AG09319 (cell line): ENCODE results near the gene NTF3.

ENCODE experiments used
- DNase-seq: peaks from one replicate; pipeline ENCODE4 v3.0.0-alpha.2; 2010; ENCODE audit warnings: low read depth; ENCODE audit errors: extremely low read depth
- TF ChIP-seq, protein P1 (sequence below): IDR thresholded peaks from 2 replicates; pipeline ENCODE4 v1.5.1; 2011; ENCODE audit warnings: low read depth, mild to moderate bottlenecking, inconsistent platforms, low read length, moderate library complexity

NTF3 gene

DNA sequence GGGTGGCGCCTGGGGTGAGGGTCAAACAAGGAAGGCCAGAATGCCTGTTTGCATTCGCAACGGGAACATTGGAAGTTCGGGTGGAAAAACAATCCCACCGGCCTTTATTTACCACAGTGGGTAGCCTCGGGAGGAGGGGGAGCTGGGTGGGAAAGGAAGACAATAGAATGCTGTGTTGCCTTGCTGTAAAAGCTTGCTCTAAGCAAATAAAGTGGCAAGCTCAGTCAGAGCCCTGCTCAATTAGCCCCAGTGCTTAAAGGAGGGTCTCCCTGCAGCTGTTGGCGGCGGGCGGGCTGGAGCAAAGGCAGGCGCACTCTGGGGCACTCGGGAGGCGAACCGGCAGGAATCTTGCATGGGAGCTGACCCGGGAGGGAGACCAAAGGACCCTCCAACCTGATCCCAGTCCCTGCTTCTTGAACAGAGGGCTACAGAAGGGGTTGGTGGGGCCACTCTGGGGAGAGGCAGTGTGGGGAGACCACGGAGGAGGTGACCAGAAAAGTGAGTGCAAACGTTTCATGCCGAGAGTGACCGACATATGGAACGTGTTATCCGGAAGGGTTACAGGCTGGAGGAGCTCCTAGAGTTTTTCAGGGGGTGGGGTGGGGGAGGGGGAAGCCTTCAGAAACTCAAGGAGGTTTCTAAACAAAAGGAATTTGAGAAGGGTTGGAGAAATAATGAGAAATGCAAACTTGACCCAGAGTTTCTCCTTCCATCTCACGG, 48.5 kb downstream of the NTF3 start:
- DNase-seq, result peak; percentile 7
- TF ChIP-seq, protein P1, sequence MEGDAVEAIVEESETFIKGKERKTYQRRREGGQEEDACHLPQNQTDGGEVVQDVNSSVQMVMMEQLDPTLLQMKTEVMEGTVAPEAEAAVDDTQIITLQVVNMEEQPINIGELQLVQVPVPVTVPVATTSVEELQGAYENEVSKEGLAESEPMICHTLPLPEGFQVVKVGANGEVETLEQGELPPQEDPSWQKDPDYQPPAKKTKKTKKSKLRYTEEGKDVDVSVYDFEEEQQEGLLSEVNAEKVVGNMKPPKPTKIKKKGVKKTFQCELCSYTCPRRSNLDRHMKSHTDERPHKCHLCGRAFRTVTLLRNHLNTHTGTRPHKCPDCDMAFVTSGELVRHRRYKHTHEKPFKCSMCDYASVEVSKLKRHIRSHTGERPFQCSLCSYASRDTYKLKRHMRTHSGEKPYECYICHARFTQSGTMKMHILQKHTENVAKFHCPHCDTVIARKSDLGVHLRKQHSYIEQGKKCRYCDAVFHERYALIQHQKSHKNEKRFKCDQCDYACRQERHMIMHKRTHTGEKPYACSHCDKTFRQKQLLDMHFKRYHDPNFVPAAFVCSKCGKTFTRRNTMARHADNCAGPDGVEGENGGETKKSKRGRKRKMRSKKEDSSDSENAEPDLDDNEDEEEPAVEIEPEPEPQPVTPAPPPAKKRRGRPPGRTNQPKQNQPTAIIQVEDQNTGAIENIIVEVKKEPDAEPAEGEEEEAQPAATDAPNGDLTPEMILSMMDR, result no peak

DNA sequence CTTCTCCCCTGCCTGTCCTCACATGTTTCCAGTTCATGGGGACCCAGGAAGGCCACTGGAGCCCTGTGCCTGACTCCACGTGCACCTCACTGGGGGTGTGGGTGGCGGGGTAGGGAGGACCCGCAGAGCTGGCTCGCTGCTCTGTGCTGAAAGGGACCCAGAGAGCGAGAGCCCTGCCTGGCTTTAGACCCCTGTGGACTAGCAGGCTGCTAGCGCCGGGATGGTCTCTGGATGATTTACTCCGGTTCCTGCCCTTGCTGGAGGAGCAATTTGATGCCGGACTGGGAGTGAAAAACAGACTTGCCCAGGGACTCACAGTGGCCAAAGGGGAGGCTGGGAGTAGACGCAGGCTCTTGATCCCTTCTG, 49.0 kb downstream of the NTF3 start:
- TF ChIP-seq, protein P1, result no peak
- no peak for DNase-seq

DNA sequence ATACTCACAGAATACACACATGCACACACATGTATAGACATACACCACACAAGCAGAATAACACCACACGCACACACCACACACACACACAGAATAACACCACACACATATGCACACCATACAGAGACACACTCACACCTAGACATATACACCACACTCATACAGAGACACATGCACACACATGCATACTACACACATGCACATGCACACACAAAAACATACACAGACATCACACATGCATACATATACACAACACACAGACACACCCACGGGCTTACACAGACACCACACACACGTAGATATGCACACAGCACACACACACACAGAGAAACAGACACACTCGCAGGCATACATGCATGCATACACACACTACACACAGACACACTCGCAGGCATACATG, 49.7 kb downstream of the NTF3 start:
- TF ChIP-seq, protein P1, result no peak

GRCh38 chr12:5484426-5484825, 52.5 kb downstream of the NTF3 start:
- no peak for DNase-seq

More for the DNA sequence above, 49.7 kb downstream of the NTF3 start:
- DNase-seq, result no peak

GRCh38 chr12:5485454-5485853, 53.5 kb downstream of the NTF3 start:
- TF ChIP-seq, protein P1, result no peak
- DNase-seq, result no peak

More at GRCh38 chr12:5484426-5484825, 52.5 kb downstream of the NTF3 start:
- TF ChIP-seq, protein P1, result no peak

DNA sequence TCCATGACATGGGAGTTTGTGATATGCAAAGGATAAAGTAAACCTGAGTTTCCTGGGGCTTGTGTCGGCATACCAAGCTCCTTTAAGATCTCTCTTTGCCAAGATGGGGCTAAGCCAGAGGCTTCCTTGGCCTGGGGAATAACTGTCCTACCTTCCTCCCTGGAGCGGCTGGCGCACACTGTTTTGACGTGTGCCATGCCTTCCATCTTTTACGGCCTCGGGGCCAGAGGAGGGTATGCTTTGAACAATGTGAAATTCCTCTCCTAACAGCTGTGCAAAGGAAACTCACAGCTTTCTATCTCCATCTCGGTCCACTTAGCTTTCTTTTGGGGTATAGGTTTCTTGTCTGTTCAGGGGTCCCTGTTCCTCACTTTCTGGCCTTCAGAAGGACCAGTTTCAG, 55.2 kb downstream of the NTF3 start:
- TF ChIP-seq, protein P1, result no peak
- no peak for DNase-seq

- no peak for DNase-seq
- TF ChIP-seq, protein P1, result no peak
Observed at GRCh38 chr12:5487948-5488625, 56.2 kb downstream of the NTF3 start.
